ENCODE measurements around the gene SNX6.

SNX6 gene

DNA sequence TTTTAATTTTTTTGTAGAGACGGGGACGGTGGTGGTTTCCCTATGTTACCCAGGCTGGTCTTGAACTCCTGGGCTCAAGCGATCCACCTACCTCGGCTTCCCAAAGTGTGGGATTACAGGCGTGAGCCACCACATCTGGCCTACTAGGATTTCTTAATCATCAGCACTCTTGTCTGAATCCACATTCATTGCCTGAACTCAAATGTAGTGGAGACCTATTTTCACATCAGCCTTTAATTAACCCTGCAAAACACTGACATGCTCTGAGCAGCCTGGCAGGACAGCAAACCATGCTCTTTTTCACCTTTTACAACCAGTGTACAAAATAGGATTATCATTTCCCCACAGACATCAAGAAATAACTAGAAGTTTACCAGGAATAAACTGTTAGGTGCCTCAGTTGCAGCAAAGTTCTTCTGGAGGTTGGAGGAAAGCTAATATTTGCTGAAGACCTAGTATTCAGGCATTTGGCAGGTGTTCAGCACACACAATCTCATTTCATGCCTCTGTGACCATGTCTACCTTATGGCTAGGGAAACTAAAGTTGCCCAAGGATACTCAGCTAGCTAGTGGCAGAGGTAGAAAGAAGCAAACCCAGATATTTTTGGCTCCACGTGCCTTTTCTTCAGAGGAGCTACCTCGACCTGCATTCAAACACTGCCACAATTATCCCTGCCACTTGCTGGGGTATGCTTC is 46.7 kb upstream of the SNX6 start:
- Histone ChIP-seq H3K36me3 (ENCODE audit: insufficient read depth, low read length) (no peaks in the 10 kb centered on the region), H3K79me2 (ENCODE audit: insufficient read depth, low read length) (no peaks in the 10 kb centered on the region), H2AFZ (ENCODE audit: low read length) (no peak overlapping the region), H3K27me3 (ENCODE audit: insufficient read depth, low read length) (no peaks in the 10 kb centered on the region), H3K4me1 (ENCODE audit: insufficient read depth, low read length, severe bottlenecking) (no peaks in the 10 kb centered on the region), H3K4me3 (ENCODE audit: low read depth, low read length, poor library complexity, severe bottlenecking) (no peak overlapping the region), H3K4me2 (ENCODE audit: low read length) (no peak overlapping the region), H3K9ac (ENCODE audit: low read length) (no peak overlapping the region), H3K9me3 (ENCODE audit: low read length) (0 out of 2 replicates have a peak, but pooled peaks cover 3% of the 10 kb centered on the region), H4K20me1 (ENCODE audit: insufficient read depth, low read length) (no peaks in the 10 kb centered on the region), H3K9me2 (ENCODE audit: low read depth, low read length) (no peaks in the 10 kb centered on the region), H3F3A (ENCODE audit: insufficient read depth, low read length) (no peaks in the 10 kb centered on the region), H3K27ac (ENCODE audit: low read depth, low read length, poor library complexity, severe bottlenecking) (no peak overlapping the region)
- TF ChIP-seq, protein P1, sequence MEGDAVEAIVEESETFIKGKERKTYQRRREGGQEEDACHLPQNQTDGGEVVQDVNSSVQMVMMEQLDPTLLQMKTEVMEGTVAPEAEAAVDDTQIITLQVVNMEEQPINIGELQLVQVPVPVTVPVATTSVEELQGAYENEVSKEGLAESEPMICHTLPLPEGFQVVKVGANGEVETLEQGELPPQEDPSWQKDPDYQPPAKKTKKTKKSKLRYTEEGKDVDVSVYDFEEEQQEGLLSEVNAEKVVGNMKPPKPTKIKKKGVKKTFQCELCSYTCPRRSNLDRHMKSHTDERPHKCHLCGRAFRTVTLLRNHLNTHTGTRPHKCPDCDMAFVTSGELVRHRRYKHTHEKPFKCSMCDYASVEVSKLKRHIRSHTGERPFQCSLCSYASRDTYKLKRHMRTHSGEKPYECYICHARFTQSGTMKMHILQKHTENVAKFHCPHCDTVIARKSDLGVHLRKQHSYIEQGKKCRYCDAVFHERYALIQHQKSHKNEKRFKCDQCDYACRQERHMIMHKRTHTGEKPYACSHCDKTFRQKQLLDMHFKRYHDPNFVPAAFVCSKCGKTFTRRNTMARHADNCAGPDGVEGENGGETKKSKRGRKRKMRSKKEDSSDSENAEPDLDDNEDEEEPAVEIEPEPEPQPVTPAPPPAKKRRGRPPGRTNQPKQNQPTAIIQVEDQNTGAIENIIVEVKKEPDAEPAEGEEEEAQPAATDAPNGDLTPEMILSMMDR (IDR thresholded peaks at IDR 0.05; ENCODE audit: low read length): no peak
- no peak for TF ChIP-seq EZH2 (IDR thresholded peaks at IDR 0.05; ENCODE audit: borderline replicate concordance, low read length)

DNA sequence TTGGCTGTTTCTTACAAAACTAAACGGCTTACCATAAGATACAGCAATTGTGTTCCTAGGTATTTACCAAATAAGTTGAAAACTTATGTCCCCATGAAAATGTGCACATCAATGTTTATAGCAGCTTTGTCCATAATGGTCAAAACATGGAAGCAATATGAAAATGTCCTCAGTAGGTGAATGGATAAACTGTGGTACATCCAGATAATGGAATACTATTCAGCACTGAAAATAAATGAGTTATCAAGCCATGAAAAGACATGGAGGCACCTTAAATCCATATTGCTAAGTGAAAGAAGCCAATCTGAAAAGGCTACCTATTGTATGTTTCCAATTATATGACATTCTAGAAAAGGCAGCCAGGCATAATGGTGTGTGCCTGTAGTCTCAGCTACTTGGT is 43.8 kb upstream of the SNX6 start:
- H3K79me2 ChIP-seq (ENCODE audit: insufficient read depth, low read length): no peaks in the 10 kb centered on the region
- TF ChIP-seq EZH2 (IDR thresholded peaks at IDR 0.05; ENCODE audit: borderline replicate concordance, low read length): no peak
- TF ChIP-seq, protein P1 (IDR thresholded peaks at IDR 0.05; ENCODE audit: low read length): no peak

DNA sequence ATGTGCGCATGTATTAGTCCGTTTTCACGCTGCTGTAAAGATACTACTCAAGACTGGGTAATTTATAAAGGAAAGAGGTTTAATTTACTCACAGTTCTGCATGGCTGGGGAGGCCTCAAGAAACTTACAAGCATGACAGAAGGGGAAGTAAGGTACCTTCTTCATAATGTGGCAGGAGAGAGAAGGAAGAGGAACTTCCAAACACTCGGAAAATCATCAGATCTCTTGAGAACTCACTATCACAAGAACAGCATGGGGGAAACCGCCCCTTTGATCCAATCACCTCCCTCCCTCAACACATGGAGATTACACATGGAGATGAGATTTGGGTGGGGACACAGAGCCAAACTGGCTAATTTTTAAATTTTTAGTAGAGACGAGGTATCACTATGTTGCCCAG is 41.8 kb upstream of the SNX6 start:
- no peaks in the 10 kb centered on the region for H3K36me3 ChIP-seq (ENCODE audit: insufficient read depth, low read length)
- H3K9me3 ChIP-seq (ENCODE audit: low read length): 0 out of 2 replicates have a peak, but pooled peaks cover 3% of the 10 kb centered on the region
- H3K27ac ChIP-seq (ENCODE audit: low read depth, low read length, poor library complexity, severe bottlenecking): no peak overlapping the region
- TF ChIP-seq, protein P1 (IDR thresholded peaks at IDR 0.05; ENCODE audit: low read length): no peak
- no peak for TF ChIP-seq EZH2 (IDR thresholded peaks at IDR 0.05; ENCODE audit: borderline replicate concordance, low read length)
- no peaks in the 10 kb centered on the region for H3K27me3 ChIP-seq (ENCODE audit: insufficient read depth, low read length)
- no peak overlapping the region for H2AFZ ChIP-seq (ENCODE audit: low read length)
- no peaks in the 10 kb centered on the region for H3F3A ChIP-seq (ENCODE audit: insufficient read depth, low read length)
- no peaks in the 10 kb centered on the region for H3K4me1 ChIP-seq (ENCODE audit: insufficient read depth, low read length, severe bottlenecking)
- no peaks in the 10 kb centered on the region for H3K9me2 ChIP-seq (ENCODE audit: low read depth, low read length)
- H3K79me2 ChIP-seq (ENCODE audit: insufficient read depth, low read length): no peaks in the 10 kb centered on the region
- H3K9ac ChIP-seq (ENCODE audit: low read length): no peak overlapping the region
- no peak overlapping the region for H3K4me2 ChIP-seq (ENCODE audit: low read length)
- no peak overlapping the region for H3K4me3 ChIP-seq (ENCODE audit: low read depth, low read length, poor library complexity, severe bottlenecking)
- H4K20me1 ChIP-seq (ENCODE audit: insufficient read depth, low read length): no peaks in the 10 kb centered on the region

More for the DNA sequence above, 43.8 kb upstream of the SNX6 start:
- Histone ChIP-seq H3K27ac (ENCODE audit: low read depth, low read length, poor library complexity, severe bottlenecking) (no peak overlapping the region), H3K36me3 (ENCODE audit: insufficient read depth, low read length) (no peaks in the 10 kb centered on the region), H3K9ac (ENCODE audit: low read length) (no peak overlapping the region), H3K4me1 (ENCODE audit: insufficient read depth, low read length, severe bottlenecking) (no peaks in the 10 kb centered on the region), H3K27me3 (ENCODE audit: insufficient read depth, low read length) (no peaks in the 10 kb centered on the region), H4K20me1 (ENCODE audit: insufficient read depth, low read length) (no peaks in the 10 kb centered on the region), H3K9me3 (ENCODE audit: low read length) (0 out of 2 replicates have a peak, but pooled peaks cover 3% of the 10 kb centered on the region), H3K9me2 (ENCODE audit: low read depth, low read length) (no peaks in the 10 kb centered on the region), H2AFZ (ENCODE audit: low read length) (no peak overlapping the region), H3F3A (ENCODE audit: insufficient read depth, low read length) (no peaks in the 10 kb centered on the region), H3K4me2 (ENCODE audit: low read length) (no peak overlapping the region), H3K4me3 (ENCODE audit: low read depth, low read length, poor library complexity, severe bottlenecking) (no peak overlapping the region)

Data from OCI-LY1 (cell line).